HepG2 (cell line): Measurements from ENCODE around the gene DIAPH3. TPM values are rescaled to one million over a fixed set of nuclear protein-coding genes. Genes with fewer than 3 reads are reported as not detected.

ENCODE experiments used
- ATAC-seq: fragments of 200-7000 bp; cut with Tn5 transposase; 3 replicates; pipeline ENCODE4 v1.9.1; 2020; ENCODE audit warnings: mild to moderate bottlenecking, moderate library complexity
- BruUV-seq: library from RNA; stranded (reverse); fragments of 400-500 nt; replicated peaks from 2 replicates; lab custom pipeline; 2021; lab: Mats Ljungman, UMichigan
- CTCF ChIA-PET: fragments of 300-600 bp; formaldehyde crosslinking; extraction: SDS; loops from one replicate; lab custom pipeline; 2021; ENCODE audit warnings: low total read pairs, inconsistent platforms, low intra/inter-chr PET ratio; lab: Yijun Ruan, JAX
- POLR2A ChIA-PET: fragments of 350-600 bp; sonication (Branson Sonifier 250); formaldehyde crosslinking; loops from one replicate; lab custom pipeline; 2020; ENCODE audit warnings: antibody characterized with exemption, inconsistent platforms; lab: Yijun Ruan, JAX
- DNase-seq: peaks from one replicate; pipeline ENCODE4 v3.0.0-alpha.2; 2015; ENCODE audit warnings: low spot score
- FAIRE-seq: peaks from 3 replicates; lab custom pipeline; 2011; peaks lifted over from hg19 to GRCh38; lab: Jason Lieb, UNC
- H2AFZ ChIP-seq: one replicate; pipeline ENCODE4 v1.6.1; 2011; ENCODE audit warnings: low read length, inconsistent platforms
- H3K27ac ChIP-seq: fragments of 300-600 bp; 3 replicates; pipeline ENCODE4 v1.8.0; 2011; ENCODE audit warnings: mixed run types, mild to moderate bottlenecking, mixed read lengths, low read length, inconsistent platforms; ENCODE audit not compliant: insufficient read depth; ENCODE audit errors: extremely low read length
- H3K27me3 ChIP-seq, 2 experiments: fragments of 200-600 bp in 1 of 2; 2 replicates in 1 of 2; 3 replicates in 1 of 2; pipeline versions ENCODE4 v1.6.0 to v1.8.0; 2011; ENCODE audit warnings: low read length in 2 of 2, mild to moderate bottlenecking in 2 of 2, moderate library complexity in 2 of 2, inconsistent platforms in 1 of 2; ENCODE audit not compliant: insufficient read depth in 2 of 2, control insufficient read depth in 1 of 2
- H3K36me3 ChIP-seq, 2 experiments: fragments of 200-600 bp in 1 of 2; replicated peaks in 1 of 2; 2 replicates in 1 of 2; 3 replicates in 1 of 2; pipeline versions ENCODE4 v1.5.1 to v1.8.0; 2011; ENCODE audit warnings: low read length in 2 of 2, inconsistent platforms in 1 of 2; ENCODE audit not compliant: insufficient read depth in 2 of 2, control insufficient read depth in 1 of 2
- H3K4me1 ChIP-seq: 2 replicates; pipeline ENCODE4 v1.5.1; 2012; ENCODE audit warnings: low read length, inconsistent platforms; ENCODE audit not compliant: insufficient read depth
- H3K4me2 ChIP-seq: 2 replicates; pipeline ENCODE4 v1.6.0; 2011; ENCODE audit warnings: low read depth, low read length, inconsistent platforms
- H3K4me3 ChIP-seq, 3 experiments: fragments of 200-600 bp in 1 of 3; sonication (generic), shearing (Covaris generic) in 1 of 3; replicated peaks in 1 of 3; 2 replicates each; pipeline ENCODE4 v1.5.1; 2011 to 2016; ENCODE audit warnings: low read length in 3 of 3, inconsistent platforms in 2 of 3, low read depth in 2 of 3, mild to moderate bottlenecking in 2 of 3, control low read depth in 1 of 3, mixed read lengths in 1 of 3; ENCODE audit not compliant: insufficient read depth in 1 of 3
- H3K79me2 ChIP-seq: one replicate; pipeline ENCODE4 v1.6.1; 2011; ENCODE audit warnings: low read length, inconsistent platforms; ENCODE audit not compliant: insufficient read depth
- H3K9ac ChIP-seq: 2 replicates; pipeline ENCODE4 v1.6.0; 2011; ENCODE audit warnings: mild to moderate bottlenecking, low read depth, low read length, inconsistent platforms; ENCODE audit not compliant: insufficient read depth
- H3K9me3 ChIP-seq: 2 replicates; pipeline ENCODE4 v1.5.1; 2012; ENCODE audit warnings: mild to moderate bottlenecking, low read length
- H4K20me1 ChIP-seq: 2 replicates; pipeline ENCODE4 v1.6.0; 2011; ENCODE audit warnings: inconsistent platforms, mild to moderate bottlenecking, low read length, moderate library complexity; ENCODE audit not compliant: insufficient read depth
- TEF ChIP-seq: sonication (generic); formaldehyde crosslinking; IDR thresholded peaks from 2 replicates; pipeline ENCODE4 v1.5.0; 2020; ENCODE audit warnings: missing genetic modification reagents
- ZNF121 ChIP-seq: sonication (generic); formaldehyde crosslinking; IDR thresholded peaks from 2 replicates; pipeline ENCODE4 v1.5.0; 2020; ENCODE audit warnings: mild to moderate bottlenecking, missing genetic modification reagents
- ZNF225 ChIP-seq: sonication (generic); formaldehyde crosslinking; IDR thresholded peaks from 2 replicates; pipeline ENCODE4 v1.4.0; 2020; ENCODE audit warnings: mild to moderate bottlenecking, missing genetic modification reagents
- ZNF773 ChIP-seq: sonication (generic); formaldehyde crosslinking; IDR thresholded peaks from 2 replicates; pipeline ENCODE4 v1.4.0; 2020; ENCODE audit warnings: missing genetic modification reagents, borderline replicate concordance
- WGBS: methylation state at CpG from one replicate; pipeline ENCODE4 v1.1.6; 2017; ENCODE audit warnings: low lambda C conversion rate; 5-methylcytosine and 5-hydroxymethylcytosine counted together
- in situ Hi-C: cut with HindIII; loops from 2 replicates; pipeline ENCODE4 v1.10.0; 2017; ENCODE audit warnings: low pct_unique_long_range_greater_than_20kb; ENCODE audit not compliant: extremely low pct_ligation_motif_present
- intact Hi-C: fragments of 100-400 bp; cut with micrococcal nuclease; formaldehyde crosslinking; loops from one replicate; pipeline ENCODE4 v1.10.0; 2022; ENCODE audit not compliant: unreplicated experiment
- polyA plus RNA-seq, 8 experiments: library from polyadenylated mRNA; depleted of rRNA in 3 of 8; stranded (reverse) in 7 of 8; unstranded in 1 of 8; fragments of >200 nt; fragmentation: Illumina TruSeq in 4 of 8; extraction: Trizol in 4 of 8; gene quantifications; 2 replicates each; pipeline versions ENCODE4 v1.2.1 to v1.2.3, GENCODE V29; 2011 to 2016; ENCODE audit warnings: low read depth in 4 of 8, missing spikeins in 1 of 8, mixed read lengths in 1 of 8; ENCODE audit not compliant: insufficient read depth in 1 of 8
- total RNA-seq, 5 experiments: library from RNA; depleted of rRNA; stranded (reverse); fragments of >200 nt; fragmentation: Illumina TruSeq; extraction: Trizol; gene quantifications; 2 replicates each; pipeline ENCODE4 v1.2.3, GENCODE V29; 2016; ENCODE audit warnings: low read depth in 1 of 5

DIAPH3 gene
- total and polyA plus RNA-seq, 2 of the 13 experiments (the other 11 are each of a cell fraction or from before 2014, with no cell fraction given): 4.0 to 9.3 TPM

- no peak for TF ChIP-seq ZNF773 (CRISPR knock-in tag)
Measured at GRCh38 chr13:60109285-60109684, 54.4 kb downstream of the DIAPH3 start (continued).

- H3K36me3 ChIP-seq: peaks cover 0 to 16% of the 10 kb centered on the region in 2 experiments; a peak in 3 of 5 replicates
- in situ Hi-C loops: no loop called here
- H3K27ac ChIP-seq: no peak overlapping the region
- ChIA-PET CTCF (no interaction called here), POLR2A (no interaction called here)
- H3K9me3 ChIP-seq: no peaks in the 10 kb centered on the region
- H3K4me3 ChIP-seq: no peak overlapping the region
- FAIRE-seq (no peak), DNase-seq (no peak), ATAC-seq (no peak)
- no peaks in the 10 kb centered on the region for H4K20me1 ChIP-seq
- 98% methylated on average over 2 of the region's 2 CpGs for WGBS
- intact Hi-C loops: no loop called here
- H2AFZ ChIP-seq: no peak overlapping the region
- H3K27me3 ChIP-seq: no peaks in the 10 kb centered on the region
- H3K79me2 ChIP-seq: no peaks in the 10 kb centered on the region
- H3K4me2 ChIP-seq: no peak overlapping the region
- no peaks in the 10 kb centered on the region for H3K4me1 ChIP-seq
- no peak overlapping the region for H3K9ac ChIP-seq
- TF ChIP-seq ZNF225 (CRISPR knock-in tag): no peak
- no TSS peak for BruUV-seq
Measured at GRCh38 chr13:60108589-60108988, 55.1 kb downstream of the DIAPH3 start.

GRCh38 chr13:60099631-60100420 lies 63.9 kb downstream of the DIAPH3 start:
- Histone ChIP-seq H3K4me1 (peaks cover 12% of the 10 kb centered on the region), H3K9me3 (no peaks in the 10 kb centered on the region), H3K27me3 (no peaks in the 10 kb centered on the region), H3K27ac (no peak overlapping the region), H3K4me3 (no peak overlapping the region), H2AFZ (no peak overlapping the region), H3K79me2 (no peaks in the 10 kb centered on the region), H3K36me3 (peaks cover 0 to 1% of the 10 kb centered on the region in 2 experiments; a peak in 1 of 5 replicates), H3K4me2 (no peak overlapping the region), H3K9ac (no peak overlapping the region), H4K20me1 (no peaks in the 10 kb centered on the region)
- POLR2A ChIA-PET: no interaction called here
- ATAC-seq (no peak), DNase-seq (no peak), FAIRE-seq (no peak)
- no TSS peak for BruUV-seq
- intact Hi-C loops (no loop called here), in situ Hi-C loops (no loop called here)
- TF ChIP-seq ZNF121 (CRISPR knock-in tag): no peak
- no peak for TF ChIP-seq TEF
- WGBS: 95% methylated on average over 4 of the region's 4 CpGs
- CTCF ChIA-PET: no interaction called here
